ENCODE results near the gene ARMC12. TPM values are rescaled to one million over a fixed set of nuclear protein-coding genes. Genes with fewer than 3 reads are reported as not detected.

Gene ARMC12
- total and polyA plus RNA-seq, 2 of the 13 experiments (the other 11 are each of a cell fraction or from before 2014, with no cell fraction given): 1.3 TPM; not detected in 1

DNA sequence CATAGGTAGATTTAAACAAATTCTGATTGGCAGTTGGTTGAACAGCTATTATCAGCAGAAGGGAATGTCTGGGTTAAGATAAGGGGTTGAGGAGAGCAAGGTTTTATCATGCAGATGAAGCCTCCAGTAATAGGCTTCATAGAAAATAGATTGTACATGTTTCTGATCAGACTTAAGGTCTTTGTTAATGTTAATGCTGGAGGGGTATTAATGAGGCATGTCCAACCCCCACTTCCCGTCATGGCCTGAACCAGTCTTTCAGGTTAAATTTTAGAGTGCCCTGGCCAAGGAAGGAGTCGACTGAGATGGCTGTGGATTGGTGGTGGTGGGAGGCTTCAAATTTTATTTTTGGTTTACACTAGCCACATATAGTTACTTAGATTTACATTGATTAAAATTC lies 47.4 kb downstream of the ARMC12 start:
- Histone ChIP-seq H3K27ac (ENCODE audit: extremely low read length, insufficient read depth, low read length) (no peak overlapping the region), H2AFZ (ENCODE audit: low read length) (no peak overlapping the region), H3K4me2 (ENCODE audit: low read depth, low read length) (no peak overlapping the region), H4K20me1 (ENCODE audit: insufficient read depth, low read length) (no peaks in the 10 kb centered on the region), H3K4me1 (ENCODE audit: insufficient read depth, low read length) (peaks cover 18% of the 10 kb centered on the region), H3K4me3 (replicated peaks in 1 of 3; ENCODE audit: insufficient read depth in 1 of 3, low read depth in 2 of 3, low read length in 3 of 3) (no peak overlapping the region), H3K27me3 (ENCODE audit: control insufficient read depth in 1 of 2, insufficient read depth in 2 of 2, low read length in 2 of 2) (peaks cover 7 to 17% of the 10 kb centered on the region in 2 experiments; a peak in 3 of 5 replicates), H3K79me2 (ENCODE audit: insufficient read depth, low read length) (no peaks in the 10 kb centered on the region), H3K9me3 (ENCODE audit: low read length) (no peaks in the 10 kb centered on the region), H3K9ac (ENCODE audit: insufficient read depth, low read depth, low read length) (no peak overlapping the region), H3K36me3 (replicated peaks in 1 of 2; ENCODE audit: control insufficient read depth in 1 of 2, insufficient read depth in 2 of 2, low read length in 2 of 2) (no peaks in the 10 kb centered on the region)
- BruUV-seq (replicated peaks): no TSS peak
- no peak for DNase-seq (ENCODE audit: low spot score)
- TF ChIP-seq ZNF703 (CRISPR knock-in tag; IDR thresholded peaks at IDR 0.05; ENCODE audit: borderline replicate concordance) (no peak), ZNF264 (CRISPR knock-in tag; IDR thresholded peaks at IDR 0.05) (no peak), CHD4 (IDR thresholded peaks at IDR 0.05; ENCODE audit: borderline replicate concordance, low read length) (no peak), HNF4G (IDR thresholded peaks at IDR 0.05; ENCODE audit: borderline replicate concordance, low read depth, low read length) (no peak), HNF4G (CRISPR knock-in tag; IDR thresholded peaks at IDR 0.05; ENCODE audit: borderline replicate concordance, low read depth) (no peak), CSRNP1 (CRISPR knock-in tag; IDR thresholded peaks at IDR 0.05) (no peak), CEBPG (CRISPR knock-in tag; IDR thresholded peaks at IDR 0.05) (no peak), HHEX (CRISPR knock-in tag; IDR thresholded peaks at IDR 0.05) (no peak), ZNF460 (CRISPR knock-in tag; IDR thresholded peaks at IDR 0.05; ENCODE audit: borderline replicate concordance) (no peak), HIC2 (CRISPR knock-in tag; IDR thresholded peaks at IDR 0.05; ENCODE audit: low read depth) (no peak), CBX5 (CRISPR knock-in tag; IDR thresholded peaks at IDR 0.05; ENCODE audit: borderline replicate concordance) (no peak), ZNF20 (CRISPR knock-in tag; IDR thresholded peaks at IDR 0.05) (no peak), NFATC3 (CRISPR knock-in tag; IDR thresholded peaks at IDR 0.05) (no peak), TEAD2 (CRISPR knock-in tag; IDR thresholded peaks at IDR 0.05) (no peak), KLF16 (CRISPR knock-in tag; IDR thresholded peaks at IDR 0.05) (no peak), ZSCAN9 (CRISPR knock-in tag; IDR thresholded peaks at IDR 0.05; ENCODE audit: borderline replicate concordance) (no peak), POGZ (CRISPR knock-in tag; IDR thresholded peaks at IDR 0.05) (no peak)
- no peak for ATAC-seq
- ChIA-PET CTCF (ENCODE audit: low intra/inter-chr PET ratio, low total read pairs) (no interaction called here), POLR2A (no interaction called here)
- WGBS (ENCODE audit: low lambda C conversion rate): 16% methylated on average over 2 of the region's 2 CpGs
- FAIRE-seq: no peak
- intact Hi-C loops (cut with micrococcal nuclease; ENCODE audit: unreplicated experiment) (no loop called here), in situ Hi-C loops (cut with HindIII; ENCODE audit: extremely low pct_ligation_motif_present, low pct_unique_long_range_greater_than_20kb) (no loop called here)

Measured in HepG2 (cell line).